Tibial artery (tissue), 4 donors: ENCODE measurements around the gene VAMP7.
"Not testable (repeated sequence)": the region's sequence is repeated elsewhere in the genome, so short reads cannot be mapped to it uniquely, and the experiment has no call there.

ENCODE experiments used
- DNase-seq, 2 donors: peaks; one replicate each; pipeline ENCODE4 v3.0.0-alpha.2; 2019
- H3K27ac ChIP-seq, 2 donors: fragments of 200-600 bp; sonication (generic) in 1 of 2; 1 replicate in 1 of 2; 2 replicates in 1 of 2; pipeline ENCODE4 v1.5.1; 2018 to 2019; ENCODE audit warnings: mild to moderate bottlenecking in 1 of 2
- H3K27me3 ChIP-seq, 2 donors: fragments of 200-600 bp; sonication (generic) in 1 of 2; one replicate each; pipeline versions ENCODE4 v1.5.1 to v1.6.0; 2016 to 2019
- H3K36me3 ChIP-seq, 3 donors: fragments of 200-600 bp; sonication (generic) in 2 of 3; one replicate each; pipeline ENCODE4 v1.5.1; 2016 to 2019; ENCODE audit warnings: mild to moderate bottlenecking in 2 of 3
- H3K4me1 ChIP-seq, 4 donors: fragments of 200-600 bp; sonication (generic) in 2 of 4; 1 replicate in 3 of 4; 2 replicates in 1 of 4; pipeline ENCODE4 v1.5.1; 2016 to 2019
- H3K4me3 ChIP-seq, 2 donors: fragments of 200-600 bp; sonication (generic) in 1 of 2; 1 replicate in 1 of 2; 2 replicates in 1 of 2; pipeline ENCODE4 v1.5.1; 2018 to 2019; ENCODE audit warnings: mild to moderate bottlenecking in 2 of 2
- H3K9me3 ChIP-seq, 3 donors: fragments of 200-600 bp; sonication (generic) in 1 of 3; one replicate each; pipeline ENCODE4 v1.5.1; 2016 to 2019
- intact Hi-C: fragments of 100-400 bp; cut with DNase I; formaldehyde crosslinking; loops from one replicate; pipeline ENCODE4 v1.15.0; 2023; ENCODE audit warnings: low total_unique reads
- TF ChIP-seq, protein P1 (sequence below), 2 experiments: fragments of 200-600 bp in 1 of 2; fragments of 450-650 bp in 1 of 2; IDR thresholded peaks; one replicate each; pipeline ENCODE4 v1.5.1; 2017 to 2019; ENCODE audit warnings: antibody characterized with exemption in 2 of 2, mild to moderate bottlenecking in 1 of 2, moderate library complexity in 1 of 2

VAMP7 gene

DNA sequence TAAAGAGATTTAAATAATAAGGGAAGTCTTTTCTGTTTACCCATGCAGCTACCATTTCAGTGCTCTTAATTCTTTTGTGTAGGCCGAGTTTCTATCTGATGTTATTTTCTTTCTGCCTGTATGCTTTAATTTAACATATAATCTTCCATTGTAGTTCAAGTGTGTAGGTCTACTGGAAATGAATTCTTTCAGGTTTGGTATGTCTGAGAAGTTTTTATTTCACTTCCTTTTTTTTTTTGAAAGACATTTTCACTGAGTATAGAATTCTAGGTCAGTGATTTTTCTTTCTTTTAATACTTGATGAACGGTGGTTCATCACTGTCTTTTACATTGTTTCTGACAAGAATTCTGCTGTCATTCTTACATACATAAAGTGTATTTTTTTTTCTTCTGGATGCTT, 42.1 kb downstream of the VAMP7 start:
- H3K36me3 ChIP-seq = peaks cover 8 to 25% (median 11%) of the 10 kb centered on the region in 3 donors
- intact Hi-C loops = loop anchor here (5.0 kb wide), 1 partner anchor 691 kb away; no protein-coding TSS in a partner anchor
- no peaks in the 10 kb centered on the region for H3K4me1 ChIP-seq
- no peak for DNase-seq
- H3K4me3 ChIP-seq = no peak overlapping the region
- H3K27ac ChIP-seq = no peak overlapping the region
- no peaks in the 10 kb centered on the region for H3K9me3 ChIP-seq
- TF ChIP-seq, protein P1, sequence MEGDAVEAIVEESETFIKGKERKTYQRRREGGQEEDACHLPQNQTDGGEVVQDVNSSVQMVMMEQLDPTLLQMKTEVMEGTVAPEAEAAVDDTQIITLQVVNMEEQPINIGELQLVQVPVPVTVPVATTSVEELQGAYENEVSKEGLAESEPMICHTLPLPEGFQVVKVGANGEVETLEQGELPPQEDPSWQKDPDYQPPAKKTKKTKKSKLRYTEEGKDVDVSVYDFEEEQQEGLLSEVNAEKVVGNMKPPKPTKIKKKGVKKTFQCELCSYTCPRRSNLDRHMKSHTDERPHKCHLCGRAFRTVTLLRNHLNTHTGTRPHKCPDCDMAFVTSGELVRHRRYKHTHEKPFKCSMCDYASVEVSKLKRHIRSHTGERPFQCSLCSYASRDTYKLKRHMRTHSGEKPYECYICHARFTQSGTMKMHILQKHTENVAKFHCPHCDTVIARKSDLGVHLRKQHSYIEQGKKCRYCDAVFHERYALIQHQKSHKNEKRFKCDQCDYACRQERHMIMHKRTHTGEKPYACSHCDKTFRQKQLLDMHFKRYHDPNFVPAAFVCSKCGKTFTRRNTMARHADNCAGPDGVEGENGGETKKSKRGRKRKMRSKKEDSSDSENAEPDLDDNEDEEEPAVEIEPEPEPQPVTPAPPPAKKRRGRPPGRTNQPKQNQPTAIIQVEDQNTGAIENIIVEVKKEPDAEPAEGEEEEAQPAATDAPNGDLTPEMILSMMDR (IDR thresholded peaks at IDR 0.05) = no peak
- H3K27me3 ChIP-seq = no peaks in the 10 kb centered on the region

- H3K27me3 ChIP-seq, DNase-seq, H3K27ac ChIP-seq, H3K4me1 ChIP-seq, H3K4me3 ChIP-seq, intact Hi-C loops: not testable (repeated sequence)
- peaks cover 13 to 22% (median 16%) of the 10 kb centered on the region in 3 donors for H3K36me3 ChIP-seq
- H3K9me3 ChIP-seq = peaks cover 0 to 12% (median 3%) of the 10 kb centered on the region in 3 donors
These were observed 49.9 kb downstream of the VAMP7 start for GRCh38 chrX:155930852-155931618.

DNA sequence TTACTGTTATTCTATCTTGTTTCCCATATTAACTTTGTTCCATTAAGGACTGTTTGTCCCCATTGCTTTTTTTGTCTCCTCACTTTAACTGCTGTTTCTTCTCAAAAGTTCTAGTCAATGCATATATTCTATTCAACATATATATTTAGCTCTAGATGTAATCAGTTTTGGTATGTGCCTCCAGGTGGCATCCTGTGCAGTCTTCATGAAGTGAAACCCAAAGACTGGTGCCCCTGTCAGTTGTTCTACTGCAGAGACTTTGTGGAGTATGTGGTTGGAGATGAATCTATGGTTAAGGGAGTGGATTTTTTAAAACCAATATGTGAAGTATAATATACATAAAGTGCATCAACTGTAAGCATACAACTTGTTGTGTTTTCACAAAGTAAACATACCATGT, 57.0 kb downstream of the VAMP7 start:
- TF ChIP-seq, protein P1 (IDR thresholded peaks at IDR 0.05) = no peak
- Histone ChIP-seq H3K36me3 (peaks cover 0 to 35% (median 6%) of the 10 kb centered on the region in 3 donors), H3K4me3 (no peak overlapping the region), H3K9me3 (peaks cover 0 to 3% (median 0%) of the 10 kb centered on the region in 3 donors), H3K27ac (no peak overlapping the region), H3K27me3 (no peaks in the 10 kb centered on the region), H3K4me1 (no peaks in the 10 kb centered on the region)
- DNase-seq = no peak
- intact Hi-C loops = no loop called here

DNA sequence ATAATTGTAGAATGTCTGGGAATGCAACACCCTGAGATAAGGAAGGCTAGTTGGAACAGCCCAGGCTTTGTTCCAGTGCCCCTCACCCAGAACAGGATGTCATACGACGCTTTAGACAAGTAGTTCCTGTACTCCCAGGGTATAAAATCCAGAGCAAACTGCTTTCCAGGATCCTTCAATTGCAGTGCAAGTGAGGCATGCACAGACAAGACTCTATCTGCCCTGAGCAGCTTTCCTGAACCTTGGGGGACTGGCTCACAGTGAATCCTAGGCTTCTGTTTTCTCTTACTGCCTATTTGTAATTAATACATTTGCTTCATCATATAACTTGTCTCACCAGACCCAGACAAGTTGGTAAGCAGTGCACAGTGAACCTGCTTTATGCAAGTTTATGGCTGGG, 68.0 kb downstream of the VAMP7 start:
- TF ChIP-seq, protein P1 (IDR thresholded peaks at IDR 0.05) = no peak
- H3K4me1 ChIP-seq = no peaks in the 10 kb centered on the region
- H3K4me3 ChIP-seq = no peak overlapping the region
- intact Hi-C loops = no loop called here
- H3K36me3 ChIP-seq = peaks cover 0 to 10% (median 0%) of the 10 kb centered on the region in 3 donors
- H3K9me3 ChIP-seq = no peaks in the 10 kb centered on the region
- DNase-seq = no peak
- no peaks in the 10 kb centered on the region for H3K27me3 ChIP-seq
- H3K27ac ChIP-seq = no peak overlapping the region

DNA sequence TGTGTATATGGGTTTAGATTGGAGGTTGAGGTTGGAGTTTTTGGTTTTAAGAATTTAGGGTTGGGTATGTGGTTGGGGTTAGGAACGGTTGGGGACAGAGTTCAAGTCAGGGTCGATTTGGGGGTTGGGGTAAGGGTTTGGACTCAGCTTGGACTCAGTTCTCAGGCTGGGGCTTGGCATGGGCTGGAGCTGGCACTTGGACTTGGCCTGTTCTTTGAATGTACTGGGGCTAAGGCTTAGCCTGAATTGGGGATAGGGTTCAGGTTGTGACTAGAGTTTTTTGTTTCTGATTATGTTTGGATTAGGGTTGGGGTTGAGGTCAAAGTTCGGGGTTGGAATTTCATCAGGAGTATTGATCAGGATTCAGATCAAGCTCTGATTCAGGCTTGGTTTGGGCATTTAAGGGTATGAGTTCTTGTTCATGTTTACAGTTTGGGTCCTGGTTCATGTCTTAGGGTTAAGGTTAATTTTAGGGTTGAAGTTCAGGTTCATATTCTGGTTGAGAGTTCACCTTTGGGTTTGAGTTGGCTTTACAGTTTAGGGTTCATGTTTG, 70.2 kb downstream of the VAMP7 start:
- Histone ChIP-seq H3K36me3 (no peaks in the 10 kb centered on the region), H3K4me3 (no peak overlapping the region), H3K27me3 (no peaks in the 10 kb centered on the region), H3K4me1 (no peaks in the 10 kb centered on the region), H3K27ac (no peak overlapping the region), H3K9me3 (no peaks in the 10 kb centered on the region)
- TF ChIP-seq, protein P1 (IDR thresholded peaks at IDR 0.05) = no peak
- intact Hi-C loops = no loop called here
- DNase-seq = no peak

DNA sequence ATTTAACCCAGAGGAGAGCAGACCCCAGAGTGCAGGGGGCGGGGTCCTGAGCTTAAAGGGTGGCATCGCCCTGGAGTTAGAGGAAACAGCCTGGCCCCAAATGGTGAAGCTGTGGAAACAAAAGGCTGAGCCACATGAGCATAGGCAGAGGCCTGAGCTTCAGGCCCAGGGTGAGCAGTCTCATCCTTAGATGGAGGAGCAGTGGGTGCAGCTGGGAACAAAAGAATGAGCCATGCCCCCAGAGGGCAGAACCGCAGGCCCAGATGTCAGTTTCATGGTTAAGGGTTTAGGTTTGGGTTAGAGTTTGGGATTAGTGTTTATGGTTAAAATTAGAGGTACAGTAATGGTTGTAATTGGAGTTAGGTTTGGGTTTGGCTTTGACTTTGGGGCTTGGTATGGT, 71.9 kb downstream of the VAMP7 start:
- Histone ChIP-seq H3K27me3 (no peaks in the 10 kb centered on the region), H3K9me3 (no peaks in the 10 kb centered on the region), H3K4me3 (no peak overlapping the region), H3K36me3 (no peaks in the 10 kb centered on the region), H3K4me1 (no peaks in the 10 kb centered on the region), H3K27ac (no peak overlapping the region)
- TF ChIP-seq, protein P1 (IDR thresholded peaks at IDR 0.05) = no peak
- intact Hi-C loops = no loop called here
- DNase-seq = no peak
